Measurements from ENCODE around the gene PRMT1.
A peak's percentile ranks its signal among the peaks of the same experiment; 100 is the strongest.
"Not testable (repeated sequence)": the region's sequence is repeated elsewhere in the genome, so short reads cannot be mapped to it uniquely, and the experiment has no call there.

The PRMT1 gene

DNA sequence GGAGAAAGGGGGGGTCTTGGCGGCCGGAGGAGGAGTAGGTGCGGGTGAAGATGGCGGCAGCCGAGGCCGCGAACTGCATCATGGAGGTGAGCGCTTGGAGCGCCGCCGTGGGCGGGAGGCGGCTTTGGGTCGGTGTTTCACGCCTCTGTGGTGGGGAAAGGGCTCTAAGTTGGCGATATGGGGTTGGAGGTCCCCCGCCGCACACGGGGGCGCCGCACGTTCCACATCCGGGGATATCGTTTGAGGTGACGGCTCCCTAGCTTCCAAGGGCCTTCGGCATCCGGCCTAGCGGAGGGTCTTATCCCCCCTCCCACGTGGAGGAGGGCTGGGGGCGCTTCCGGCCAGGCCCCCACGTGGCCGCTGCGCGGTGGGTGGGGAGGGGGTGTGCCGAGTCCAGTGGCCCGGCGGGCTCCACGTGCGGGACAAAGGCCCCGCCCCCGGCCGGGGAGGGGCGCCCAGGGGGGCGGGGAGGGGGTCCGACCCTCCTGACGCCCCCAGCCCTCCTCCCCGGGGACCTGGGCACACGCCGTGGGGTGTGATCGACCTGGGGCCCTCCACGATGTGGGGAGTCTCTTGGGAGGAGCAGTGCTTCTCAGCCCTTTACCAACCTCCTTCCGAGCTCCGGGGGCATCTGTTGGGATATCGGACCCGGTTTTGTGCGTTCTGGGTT is at the start of gene PRMT1:
Gene PRMT1 (plus strand): TSS at position 41 of the 670 bp plus-strand sequence. CDS start 10 bp downstream, at position 51.
- no peak for DNase-seq

DNA sequence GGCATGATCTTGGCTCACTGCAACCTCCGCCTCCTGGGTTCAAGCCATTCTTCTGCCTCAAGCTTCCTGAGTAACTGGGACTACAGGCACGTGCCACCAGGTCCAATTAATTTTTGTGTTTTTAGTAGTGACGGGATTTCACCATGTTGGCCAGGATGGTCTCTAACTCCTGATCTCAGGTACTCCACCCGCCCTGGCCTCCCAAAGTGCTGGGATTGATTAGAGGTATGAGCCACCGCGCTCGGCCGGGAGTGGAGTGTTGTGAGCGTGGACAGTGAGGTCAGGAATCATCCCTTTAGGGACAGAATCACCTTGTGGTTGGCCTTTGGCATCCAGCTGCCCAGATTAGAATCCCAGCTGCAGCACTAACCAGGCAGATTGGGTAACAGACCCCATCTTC is 47.4 kb upstream of the PRMT1 start:
- DNase-seq = no peak

DNA sequence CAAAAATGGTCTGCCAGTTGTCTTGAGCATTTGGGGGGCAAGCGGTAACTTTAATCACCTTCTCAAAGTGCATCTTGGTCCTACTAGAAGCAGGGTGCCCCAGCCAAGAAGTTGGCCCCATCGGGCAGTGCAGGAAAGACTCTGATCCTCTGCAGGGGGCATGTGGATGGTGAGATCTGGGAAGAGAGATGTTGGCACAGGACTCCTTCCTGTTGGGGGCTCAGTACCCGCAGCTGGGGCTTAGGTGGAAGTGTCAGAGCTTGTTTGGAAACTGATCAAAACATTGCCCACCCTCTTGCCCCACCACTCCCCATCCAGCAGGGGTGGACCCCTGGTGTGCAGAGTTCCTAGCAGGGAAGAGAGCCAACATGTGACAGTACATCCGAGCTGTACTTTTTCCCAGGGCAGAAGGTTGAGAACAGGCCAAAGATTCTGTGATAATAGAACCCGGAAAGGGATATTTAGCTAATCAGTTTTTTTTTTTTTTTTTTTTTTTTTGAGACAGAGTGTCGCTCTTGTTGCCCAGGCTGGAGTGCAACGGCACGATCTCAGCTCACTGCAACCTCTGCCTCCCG is 46.0 kb upstream of the PRMT1 start:
- no peak for DNase-seq

DNA sequence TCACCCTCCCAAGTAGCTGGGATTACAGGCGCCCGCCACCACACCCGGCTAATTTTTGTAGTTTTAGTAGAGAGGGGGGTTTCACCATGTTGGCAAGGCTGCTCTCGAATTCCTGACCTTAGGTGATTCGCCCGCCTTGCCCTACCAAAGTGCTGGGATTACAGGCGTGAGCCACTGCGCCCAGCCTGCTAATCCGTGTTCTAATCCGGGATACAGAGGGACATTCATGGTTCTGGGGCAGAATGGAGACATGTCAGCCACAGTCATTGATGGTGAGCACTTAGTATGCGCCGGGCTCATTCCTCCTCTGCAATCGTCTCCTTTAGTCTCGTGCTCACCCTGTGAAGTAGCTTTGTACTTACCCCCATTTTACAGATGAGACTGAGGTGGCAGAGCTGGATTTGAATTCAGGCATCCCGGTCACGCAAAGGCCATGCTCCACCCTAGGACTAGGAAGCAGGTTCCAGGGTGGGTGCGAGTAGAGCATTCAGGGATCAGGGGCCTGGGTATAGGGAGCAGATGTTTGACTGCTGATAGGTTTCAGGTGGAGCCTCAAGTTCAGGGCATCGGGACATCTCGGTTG is 45.4 kb upstream of the PRMT1 start:
- no peak for DNase-seq

DNA sequence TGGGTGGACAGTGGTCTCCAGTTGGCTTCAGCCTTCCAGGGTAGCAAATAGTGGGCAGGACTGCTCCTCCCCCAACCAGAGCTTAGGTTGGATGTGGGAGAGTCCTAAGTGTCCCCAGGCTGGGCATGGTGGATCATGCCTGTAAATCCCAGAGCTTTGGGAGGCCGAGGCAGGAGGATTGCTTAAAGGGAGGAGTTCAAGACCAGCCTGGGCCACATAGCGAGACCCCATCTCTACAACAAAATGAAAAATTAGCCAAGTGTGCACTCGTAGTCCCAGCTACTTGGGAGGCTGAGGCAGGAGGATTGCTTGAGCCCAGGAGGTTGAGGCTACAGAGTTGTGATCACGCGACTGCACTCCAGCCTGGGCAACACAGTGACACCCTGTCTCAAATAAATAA is 44.5 kb upstream of the PRMT1 start:
- DNase-seq = no peak

DNA sequence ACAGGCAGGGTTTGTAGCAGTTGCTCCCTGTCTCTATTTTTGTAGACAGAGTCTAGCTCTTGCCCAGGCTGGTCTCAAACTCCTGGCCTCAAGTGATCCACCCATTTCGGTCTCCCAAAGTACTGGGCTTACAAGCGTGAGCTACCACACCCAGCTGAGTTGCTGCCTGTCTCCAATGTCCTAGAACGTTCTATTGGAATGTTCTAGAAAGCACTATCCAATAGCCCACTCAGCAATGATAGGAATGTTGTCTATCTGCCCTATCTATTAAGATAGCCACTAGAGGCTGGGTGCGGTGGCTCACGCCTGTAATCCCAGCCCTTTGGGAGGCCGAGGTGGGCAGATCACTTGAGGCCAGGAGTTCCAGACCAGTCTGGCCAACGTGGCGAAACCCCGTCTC is 43.8 kb upstream of the PRMT1 start:
- DNase-seq = not testable (repeated sequence)

DNA sequence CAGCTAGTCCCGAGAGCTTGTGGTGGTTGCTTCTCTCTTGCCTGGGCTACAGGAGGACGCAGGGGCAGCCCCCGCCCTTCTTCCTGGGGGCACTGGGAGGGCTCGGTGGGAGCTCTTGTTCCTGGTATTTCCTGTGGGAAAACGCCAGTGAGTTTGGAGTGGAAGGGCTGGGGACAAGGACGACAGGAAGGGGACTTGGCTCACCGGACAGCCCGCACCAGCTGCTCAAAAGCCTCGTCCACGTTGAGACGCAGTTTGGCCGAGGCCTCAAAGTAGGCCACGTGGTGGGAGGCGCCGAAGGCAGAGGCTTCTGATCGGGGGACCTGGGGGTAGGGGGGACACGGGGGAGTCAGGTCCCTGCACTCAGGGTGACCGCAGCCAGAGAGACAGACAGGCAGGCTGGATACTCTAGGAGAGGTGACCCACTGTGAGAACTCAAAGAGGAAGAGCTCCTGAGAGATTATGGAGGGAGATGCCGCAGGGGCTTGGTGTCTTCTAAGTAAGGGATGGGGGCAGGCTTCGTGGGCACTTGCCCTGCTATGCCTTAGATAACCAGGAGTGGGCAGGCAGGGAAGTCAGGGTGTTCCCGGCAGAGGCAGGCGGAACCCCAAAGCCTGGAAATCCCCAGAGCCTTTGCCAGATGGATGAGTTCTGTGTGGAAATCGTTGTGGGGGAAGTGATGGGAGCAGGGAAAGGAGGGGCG is 41.4 kb upstream of the PRMT1 start:
- DNase-seq = no peak

DNA sequence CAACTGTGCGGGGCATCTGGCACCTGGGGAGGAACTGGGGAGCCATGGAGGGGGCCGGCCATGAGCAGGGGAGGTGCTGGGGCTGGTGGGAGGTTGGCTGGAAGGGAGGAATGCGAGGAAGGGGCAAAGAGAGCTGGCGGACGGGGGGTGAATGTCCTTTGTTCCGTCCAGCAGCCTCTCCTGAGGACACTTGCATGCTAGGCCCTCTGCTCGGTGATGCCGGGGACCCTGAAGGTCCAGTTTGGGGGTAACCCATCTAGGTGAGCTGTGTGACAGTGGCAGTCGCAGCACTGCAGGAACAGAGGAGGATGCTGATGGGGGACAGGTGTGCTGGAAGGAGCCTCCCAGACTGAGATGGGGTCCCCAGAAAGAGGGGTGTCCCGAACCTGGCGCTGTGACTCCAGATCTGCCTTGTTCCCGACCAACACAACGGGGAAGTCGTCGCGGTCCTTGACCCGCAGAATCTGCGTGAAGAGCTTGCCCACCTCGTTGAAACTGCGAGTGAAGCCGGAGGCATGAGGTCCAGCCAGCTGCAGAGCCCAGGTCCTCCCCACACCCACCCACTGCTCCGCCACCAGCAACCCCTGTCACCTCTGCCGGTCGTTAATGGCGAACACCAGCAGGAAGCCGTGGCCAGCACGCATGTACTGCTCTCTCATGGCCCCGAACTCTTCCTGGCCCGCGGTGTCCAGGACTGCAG is 40.7 kb upstream of the PRMT1 start:
- no peak for DNase-seq

DNA sequence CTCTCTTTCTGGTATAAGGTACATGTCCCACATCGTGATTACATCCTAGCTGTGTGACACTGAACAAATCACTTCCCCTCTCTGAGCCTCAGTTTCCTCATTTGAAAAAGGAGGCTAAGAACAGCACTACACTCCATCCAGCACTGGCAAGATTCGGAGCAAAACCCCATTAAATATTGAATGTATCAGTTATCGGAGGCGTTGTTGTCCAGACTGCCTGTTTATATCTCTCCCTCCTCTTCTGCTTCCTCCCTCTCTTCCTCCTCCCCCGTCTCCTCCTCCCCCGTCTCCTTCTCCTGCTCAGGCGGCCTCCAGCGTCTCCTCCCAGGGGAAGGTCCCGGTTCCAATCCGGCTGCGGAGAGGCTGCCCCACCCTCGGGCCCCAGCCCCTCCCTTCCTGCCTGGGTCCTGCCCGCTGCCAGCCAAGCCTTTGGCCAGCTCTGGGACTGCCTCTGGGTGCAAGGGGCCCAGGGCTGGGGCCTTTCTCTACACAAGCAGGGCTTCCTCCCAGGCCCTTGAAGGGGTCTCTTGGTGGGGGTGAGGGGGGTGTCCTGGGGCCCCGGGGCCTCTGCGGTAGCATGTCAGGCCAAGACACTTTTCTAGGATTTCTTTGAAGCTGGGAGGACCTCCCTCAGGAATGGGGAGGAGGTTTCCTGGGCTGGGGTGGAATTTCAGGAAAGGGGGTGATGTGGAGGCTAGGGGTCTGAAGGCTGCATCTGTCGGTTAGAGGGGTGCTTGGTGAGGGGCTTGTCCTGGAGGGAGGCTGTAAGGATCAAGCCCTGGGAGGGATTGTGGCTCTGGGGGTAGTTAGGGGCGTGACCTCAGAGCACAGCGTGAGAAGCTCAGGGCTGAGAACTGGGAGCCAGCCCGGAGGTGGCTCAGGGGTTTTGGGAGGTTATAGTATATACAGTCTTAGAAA is 39.0 kb upstream of the PRMT1 start:
- no peak for DNase-seq

DNA sequence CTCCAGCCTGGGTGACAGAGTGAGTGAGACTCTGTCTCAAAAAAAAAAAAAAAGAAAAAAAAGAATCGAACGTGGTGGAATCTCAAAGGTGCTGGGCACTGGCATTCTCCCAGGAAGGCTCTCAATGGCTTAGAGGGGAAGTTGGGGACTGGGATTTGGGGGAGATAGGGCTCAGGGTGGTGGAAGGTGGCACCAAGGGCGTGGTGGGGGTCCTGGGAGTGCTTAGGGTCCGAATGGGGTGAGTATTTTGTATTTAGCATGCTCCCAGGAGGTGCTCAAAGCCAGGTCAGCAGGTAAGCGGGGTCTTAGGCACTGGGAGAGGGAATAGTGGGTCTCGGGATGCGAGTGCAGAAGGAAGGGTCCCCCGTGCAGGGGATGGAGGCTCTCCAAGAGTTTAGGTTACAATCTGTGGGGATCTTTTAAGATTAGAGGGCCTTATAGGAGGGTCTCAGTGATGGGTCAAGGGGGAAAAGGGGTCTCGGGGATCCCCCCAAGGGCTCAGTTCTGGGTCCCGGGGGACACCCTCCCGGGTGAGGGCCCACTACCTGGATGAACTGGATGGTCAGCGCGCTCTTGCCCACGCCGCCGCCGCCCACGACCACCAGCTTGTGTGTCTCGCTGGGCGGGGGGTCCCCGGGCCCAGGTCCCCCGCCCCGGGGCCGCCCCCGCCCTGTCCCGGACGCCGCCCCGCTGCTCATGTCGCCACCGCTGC is 37.5 kb upstream of the PRMT1 start:
- DNase-seq = no peak

DNA sequence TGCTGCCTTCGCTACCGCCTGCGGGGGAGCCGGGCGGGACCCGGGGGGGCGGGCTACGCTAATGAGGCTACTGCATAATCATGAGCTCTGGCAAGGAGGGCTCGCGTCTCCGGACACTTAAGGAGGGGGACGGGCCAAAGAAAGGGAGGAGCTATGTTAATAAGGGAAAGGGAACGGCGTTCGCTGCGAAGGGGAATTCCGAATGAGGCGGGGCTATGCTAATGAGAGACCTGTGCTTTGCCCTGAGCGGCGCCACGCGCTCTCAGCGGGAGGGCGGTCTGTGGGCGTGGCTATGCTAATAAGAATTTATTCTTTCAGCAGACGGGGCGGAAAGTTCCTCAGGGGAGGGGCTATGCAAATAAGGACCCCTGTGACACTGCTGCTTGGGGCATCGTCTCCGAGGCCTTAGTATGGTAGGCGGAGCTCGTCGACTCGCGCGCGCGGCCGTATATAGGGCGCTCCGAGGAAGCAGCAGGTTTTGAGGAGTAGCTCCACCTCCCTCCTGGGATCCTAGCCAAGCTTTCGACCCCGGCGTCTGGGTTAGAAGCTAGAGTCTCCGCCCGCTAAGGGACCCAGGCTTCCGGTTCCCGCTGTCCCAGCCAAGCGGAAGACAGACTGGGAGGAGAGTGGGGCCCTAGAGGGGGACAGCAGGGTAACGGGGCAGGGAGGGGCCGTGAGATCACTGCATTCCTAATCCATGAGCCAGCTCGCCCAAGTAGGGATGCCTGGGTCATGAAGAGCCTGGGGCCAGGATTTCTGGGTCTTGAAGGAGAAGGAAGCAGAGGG is 36.8 kb upstream of the PRMT1 start, which contains the start of gene RRAS:
Gene RRAS (minus strand): TSS at position 31 of the 786 bp plus-strand sequence. CDS start 45 bp downstream, outside the sequence.
- DNase-seq = peak; percentile 99

DNA sequence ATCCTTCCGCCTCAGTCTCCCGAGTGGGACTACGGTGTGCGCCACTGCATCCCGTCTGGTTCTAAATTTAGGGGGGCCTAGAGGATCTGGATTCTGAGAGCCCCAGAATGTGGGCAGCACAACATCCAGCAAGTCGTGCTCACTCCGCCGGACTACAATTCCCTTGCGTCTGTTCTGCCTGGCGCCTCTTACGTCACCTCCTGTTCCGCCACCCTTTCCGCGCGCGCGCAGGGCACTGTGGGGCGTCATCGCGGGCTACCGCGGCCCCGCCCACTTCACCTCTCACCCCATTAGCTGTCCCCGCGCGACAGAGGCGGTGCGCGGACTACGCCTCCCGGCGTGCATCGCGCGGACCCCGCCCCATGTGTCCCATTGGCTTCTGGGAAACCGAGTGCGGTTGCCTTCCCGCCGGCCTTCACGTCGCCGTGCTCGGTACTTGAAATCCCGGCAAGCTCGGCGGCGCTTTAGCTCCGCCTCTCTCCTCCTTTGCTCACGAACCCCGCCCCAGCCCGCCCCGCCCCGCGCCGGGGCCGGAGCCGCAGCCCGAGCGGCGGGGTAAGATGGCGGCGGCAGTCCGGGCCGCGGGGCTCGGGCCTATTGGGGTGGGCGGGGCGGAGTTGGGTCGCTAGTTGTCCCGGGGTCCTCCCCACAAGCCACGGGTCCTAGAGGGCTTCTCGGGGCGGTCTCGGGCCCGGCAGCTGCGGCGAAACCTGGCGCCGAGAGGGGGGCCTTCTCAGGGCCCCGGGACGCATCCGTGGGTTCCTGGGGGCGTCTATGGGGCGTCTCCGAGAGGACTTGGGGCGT is 35.2 kb upstream of the PRMT1 start, which contains the start of gene SCAF1:
Gene SCAF1 (plus strand): TSS at position 522 of the 804 bp plus-strand sequence. CDS start 2,818 bp downstream, outside the sequence.
- DNase-seq = peak; percentile 90

DNA sequence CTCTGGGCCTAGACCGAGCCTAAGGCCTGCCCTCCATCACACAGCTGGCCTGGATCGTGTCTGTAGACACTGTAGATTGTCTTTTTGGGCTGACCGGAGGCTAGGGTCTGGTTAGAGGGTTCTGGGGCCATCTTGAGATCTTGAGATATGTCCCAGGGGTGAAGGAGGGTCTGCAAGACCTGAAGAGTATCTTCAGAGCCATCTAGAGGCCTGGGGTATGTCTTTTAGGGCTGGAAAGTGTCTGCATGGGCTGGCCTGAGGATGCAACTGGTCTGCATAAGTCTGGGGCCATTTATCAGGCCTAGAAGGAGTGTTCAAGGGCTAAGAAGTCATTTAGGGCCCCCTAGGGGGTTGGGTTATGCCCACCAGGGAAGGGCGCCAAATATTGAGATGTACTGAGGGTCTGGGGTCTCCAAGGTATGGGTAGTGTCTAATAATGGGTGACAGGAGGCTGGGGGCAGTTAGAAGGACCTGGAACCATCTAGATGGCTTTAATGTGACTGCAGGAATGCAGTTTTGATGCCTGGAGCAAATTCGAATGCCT is 34.5 kb upstream of the PRMT1 start:
- DNase-seq = no peak

DNA sequence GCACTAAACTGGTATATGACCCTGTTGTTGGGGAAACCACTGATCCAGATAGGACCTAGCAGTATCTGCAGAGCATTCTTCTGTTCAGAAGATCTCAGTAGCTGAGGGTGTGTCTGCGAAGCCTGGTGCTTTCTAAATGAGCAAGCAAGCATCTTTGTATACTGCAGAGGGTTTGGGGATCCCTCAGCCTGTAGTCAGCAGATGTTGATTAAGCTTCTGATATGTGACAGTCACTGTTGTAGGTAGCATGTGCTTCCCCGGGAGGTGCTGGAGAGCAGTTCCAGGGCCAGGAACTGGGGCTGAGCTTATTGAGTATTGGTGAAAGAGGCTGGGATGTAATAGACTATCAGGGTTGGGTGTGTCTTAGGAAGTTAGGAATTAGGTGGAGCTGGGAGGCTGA is 33.6 kb upstream of the PRMT1 start:
- DNase-seq = no peak

DNA sequence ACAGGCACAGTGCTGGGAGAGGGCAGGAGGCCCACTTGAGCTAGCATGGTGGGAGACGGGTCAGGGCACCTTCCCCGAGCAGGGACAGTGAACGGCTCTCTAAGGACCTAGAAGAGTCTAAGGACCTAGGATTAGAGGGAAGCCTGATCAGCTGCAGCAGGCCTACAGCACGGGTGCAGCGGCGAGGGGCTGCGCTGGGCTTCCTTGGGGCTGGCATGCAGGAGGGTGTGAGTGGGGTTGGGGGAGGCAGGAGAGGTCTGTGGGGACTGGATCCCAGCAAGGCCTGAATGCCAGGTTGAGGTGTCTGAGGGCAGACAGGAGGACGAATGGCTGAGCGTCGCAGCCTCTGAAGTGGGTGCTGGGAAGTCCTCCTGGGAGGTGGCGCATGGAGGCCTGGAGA is 31.5 kb upstream of the PRMT1 start:
- DNase-seq = no peak

DNA sequence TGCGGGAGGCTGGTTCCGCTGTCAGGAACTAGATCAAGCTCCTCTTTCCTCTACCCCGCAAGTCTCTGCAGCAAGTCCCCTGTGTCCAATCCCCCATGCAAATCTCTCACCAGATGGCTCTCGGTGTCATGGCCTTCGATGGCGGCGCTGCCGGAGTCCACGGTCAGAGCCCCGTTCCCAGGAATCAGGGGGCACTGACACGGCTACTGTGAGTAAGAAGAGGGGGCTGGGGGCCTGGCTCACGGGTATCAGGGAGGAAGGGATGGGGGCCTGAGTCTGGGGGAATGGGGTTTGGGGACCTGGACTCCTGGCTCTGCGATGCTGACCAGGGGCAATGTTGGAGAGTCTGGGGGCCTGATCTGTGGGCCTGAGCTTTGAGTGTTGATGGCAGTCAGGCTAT is 31.1 kb upstream of the PRMT1 start:
- no peak for DNase-seq

DNA sequence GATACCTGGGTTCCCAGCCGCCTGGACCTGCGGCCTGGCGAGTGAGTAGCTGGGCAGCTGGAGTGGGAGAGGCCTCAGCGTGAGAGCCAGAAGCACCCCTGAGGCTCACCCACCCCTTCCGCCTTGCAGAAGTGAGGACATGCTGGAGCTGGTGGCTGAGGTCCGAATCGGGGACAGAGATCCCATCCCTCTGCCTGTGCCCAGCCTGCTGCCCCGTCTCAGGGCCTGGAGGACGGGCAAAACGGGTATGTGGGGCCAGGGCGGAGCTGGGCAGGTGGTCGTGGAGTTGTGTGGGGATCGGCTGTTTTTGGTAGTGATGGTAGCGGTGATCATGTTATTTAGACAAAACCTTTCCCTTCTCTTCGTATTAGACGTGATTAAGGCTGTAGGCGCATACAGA is 30.5 kb upstream of the PRMT1 start:
- DNase-seq = no peak

DNA sequence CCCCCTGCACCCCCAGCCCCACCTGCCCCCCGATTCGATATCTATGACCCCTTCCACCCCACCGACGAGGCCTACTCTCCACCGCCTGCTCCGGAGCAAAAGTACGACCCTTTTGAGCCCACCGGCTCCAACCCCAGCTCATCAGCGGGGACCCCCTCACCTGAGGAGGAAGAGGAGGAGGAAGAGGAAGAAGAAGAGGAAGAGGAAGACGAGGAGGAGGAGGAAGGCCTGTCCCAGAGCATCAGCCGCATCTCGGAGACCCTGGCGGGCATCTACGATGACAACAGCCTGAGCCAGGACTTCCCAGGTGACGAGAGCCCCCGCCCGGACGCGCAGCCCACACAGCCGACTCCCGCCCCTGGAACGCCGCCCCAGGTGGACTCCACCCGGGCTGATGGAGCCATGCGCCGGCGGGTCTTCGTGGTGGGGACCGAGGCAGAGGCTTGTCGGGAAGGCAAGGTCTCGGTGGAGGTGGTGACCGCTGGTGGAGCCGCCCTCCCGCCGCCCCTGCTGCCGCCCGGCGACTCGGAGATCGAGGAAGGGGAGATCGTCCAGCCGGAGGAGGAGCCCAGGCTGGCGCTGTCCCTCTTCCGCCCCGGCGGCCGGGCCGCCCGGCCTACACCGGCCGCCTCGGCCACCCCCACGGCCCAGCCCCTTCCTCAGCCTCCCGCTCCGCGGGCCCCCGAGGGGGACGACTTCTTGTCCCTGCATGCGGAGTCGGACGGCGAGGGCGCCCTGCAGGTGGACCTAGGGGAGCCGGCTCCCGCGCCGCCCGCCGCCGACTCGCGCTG is 25.8 kb upstream of the PRMT1 start:
- DNase-seq = no peak

Measured in NCI-H2029 treated with DMSO at 0.1 percent for 48 hours (cell line).